C4-2B (cell line): Measurements from ENCODE around the gene UVRAG.

Source experiments
- ZFX ChIP-seq: fragments of 450-650 bp; IDR thresholded peaks from 2 replicates; pipeline ENCODE4 v1.6.1; 2017
- TF ChIP-seq, protein P1 (sequence below): fragments of 450-650 bp; conservative IDR thresholded peaks from 2 replicates; pipeline ENCODE4 v1.5.1; 2017; ENCODE audit warnings: mild to moderate bottlenecking

DNA sequence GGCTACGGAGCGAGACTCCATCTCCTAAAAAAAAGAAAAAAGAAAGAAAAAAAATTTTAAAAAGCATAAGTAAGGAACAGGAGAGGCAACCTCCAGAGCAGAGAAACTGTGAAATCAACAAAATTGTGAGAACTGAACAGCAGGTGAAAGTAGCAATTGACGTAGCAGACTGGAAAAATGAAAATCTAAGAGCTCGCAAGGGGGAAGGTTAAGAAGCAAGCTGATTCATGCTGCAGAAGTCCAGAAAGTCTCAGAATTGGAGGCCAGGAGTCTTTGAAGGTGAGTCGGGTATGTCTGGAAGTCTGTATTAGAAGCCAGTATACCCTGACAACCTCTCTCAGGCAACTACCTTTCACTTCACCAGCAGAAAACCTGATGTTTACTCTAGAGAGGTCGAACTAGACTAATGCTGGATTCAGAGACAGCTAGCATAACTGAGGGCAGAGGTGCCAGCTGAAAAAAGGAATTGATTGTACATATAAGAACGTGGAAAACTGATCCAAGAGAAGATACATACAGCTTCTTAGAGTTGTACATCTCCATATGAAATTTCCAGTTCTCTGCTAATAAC, 229.8 kb downstream of the UVRAG start:
- TF ChIP-seq, protein P1, sequence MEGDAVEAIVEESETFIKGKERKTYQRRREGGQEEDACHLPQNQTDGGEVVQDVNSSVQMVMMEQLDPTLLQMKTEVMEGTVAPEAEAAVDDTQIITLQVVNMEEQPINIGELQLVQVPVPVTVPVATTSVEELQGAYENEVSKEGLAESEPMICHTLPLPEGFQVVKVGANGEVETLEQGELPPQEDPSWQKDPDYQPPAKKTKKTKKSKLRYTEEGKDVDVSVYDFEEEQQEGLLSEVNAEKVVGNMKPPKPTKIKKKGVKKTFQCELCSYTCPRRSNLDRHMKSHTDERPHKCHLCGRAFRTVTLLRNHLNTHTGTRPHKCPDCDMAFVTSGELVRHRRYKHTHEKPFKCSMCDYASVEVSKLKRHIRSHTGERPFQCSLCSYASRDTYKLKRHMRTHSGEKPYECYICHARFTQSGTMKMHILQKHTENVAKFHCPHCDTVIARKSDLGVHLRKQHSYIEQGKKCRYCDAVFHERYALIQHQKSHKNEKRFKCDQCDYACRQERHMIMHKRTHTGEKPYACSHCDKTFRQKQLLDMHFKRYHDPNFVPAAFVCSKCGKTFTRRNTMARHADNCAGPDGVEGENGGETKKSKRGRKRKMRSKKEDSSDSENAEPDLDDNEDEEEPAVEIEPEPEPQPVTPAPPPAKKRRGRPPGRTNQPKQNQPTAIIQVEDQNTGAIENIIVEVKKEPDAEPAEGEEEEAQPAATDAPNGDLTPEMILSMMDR: no peak
- no peak for TF ChIP-seq ZFX
